Sciatic nerve (tissue), 2 donors: ENCODE results near the gene ITGA7. TPM values are rescaled to one million over a fixed set of nuclear protein-coding genes. Genes with fewer than 3 reads are reported as not detected.
A peak's percentile ranks its signal among the peaks of the same experiment; 100 is the strongest.

Source experiments
- ATAC-seq: fragments of 200-7000 bp; cut with Tn5 transposase; one replicate; pipeline ENCODE4 v1.9.1; 2020; ENCODE audit warnings: mild to moderate bottlenecking, moderate library complexity
- DNase-seq: peaks from one replicate; pipeline ENCODE4 v3.0.0-alpha.2; 2020; ENCODE audit warnings: low spot score
- intact Hi-C: fragments of 100-400 bp; cut with DNase I; formaldehyde crosslinking; loops from one replicate; pipeline ENCODE4 v1.14.2; 2022
- total RNA-seq: library from RNA; stranded (reverse); fragmentation: NEBNext Ultra II Directional; extraction: Animal tissue kit (Norgen Biotek cat#: 25700); gene quantifications from one replicate; pipeline ENCODE4 v1.2.1, GENCODE V29; 2021
- donor health status: DM: no; HTN: no; CAD: no.
- donor health status: DM: no; HTN: no; CAD: no.

ITGA7 gene
- total RNA-seq, 1 donor from 2014 or later: 307 TPM

- intact Hi-C loops: loop anchor here (10.0 kb wide), 1 partner anchor 46 kb away; no protein-coding TSS in a partner anchor
- no peak for DNase-seq
- peak; percentile 53 for ATAC-seq
Measured at GRCh38 chr12:55720894-55721444, 13.3 kb upstream of the ITGA7 start.

DNA sequence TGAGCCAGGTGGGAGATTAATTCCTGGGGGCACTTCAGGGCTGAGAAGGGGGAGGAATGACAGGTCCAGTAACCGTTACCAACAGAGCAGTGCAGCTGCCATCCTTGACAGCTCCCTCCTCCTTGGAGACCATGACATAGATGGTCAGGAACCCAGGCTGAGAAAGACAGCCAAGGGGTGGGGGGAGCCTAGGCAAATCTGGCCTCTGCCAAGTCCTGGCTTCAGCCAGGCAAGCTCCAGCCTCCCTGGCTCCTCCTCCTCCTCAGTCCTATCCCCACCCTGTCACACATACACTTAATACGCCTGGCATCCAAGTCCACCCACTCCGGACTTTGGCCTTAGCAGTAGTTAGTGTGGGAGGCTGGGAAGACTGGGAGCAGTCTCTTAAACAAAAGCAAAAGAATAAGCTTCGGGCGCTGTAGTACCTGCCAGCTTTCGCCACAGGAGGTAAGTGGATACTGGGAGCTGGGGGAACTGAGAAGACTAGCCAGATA is 12.4 kb upstream of the ITGA7 start, which contains the start of gene RDH5:
TSS of gene RDH5 (plus strand) at position 323 of the 494 bp plus-strand sequence. CDS start 792 bp downstream, outside the sequence.
- DNase-seq (no peak), ATAC-seq (peak; percentile 38)
- intact Hi-C loops: loop anchor here (10.0 kb wide), 1 partner anchor 45 kb away; no protein-coding TSS in a partner anchor

- DNase-seq (no peak), ATAC-seq (no peak)
- intact Hi-C loops: no loop called here
Measured at GRCh38 chr12:55719371-55719770, 11.7 kb upstream of the ITGA7 start.

GRCh38 chr12:55718624-55719275 is 11.0 kb upstream of the ITGA7 start:
- ATAC-seq: no peak
- intact Hi-C loops: no loop called here
- no peak for DNase-seq

DNA sequence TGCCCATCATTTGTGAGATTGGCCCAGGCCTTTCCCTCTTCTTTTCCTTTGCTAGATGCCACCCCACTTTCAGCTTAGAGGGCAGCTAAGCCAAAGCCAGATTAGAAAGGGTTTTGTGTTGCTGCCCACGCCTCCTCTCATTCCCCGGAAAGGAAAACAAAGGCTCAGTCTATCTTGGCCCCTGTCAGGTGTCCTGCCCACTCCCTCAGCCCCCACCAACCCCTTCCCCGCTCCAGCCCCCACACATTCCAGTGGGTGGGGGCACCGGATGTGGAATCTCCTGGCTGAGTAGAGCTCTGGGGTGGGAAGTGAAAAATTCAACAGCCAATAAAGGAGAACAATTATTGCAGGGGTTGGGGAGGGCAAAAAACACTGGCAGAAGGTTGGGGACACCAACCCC is 10.3 kb upstream of the ITGA7 start:
- intact Hi-C loops: no loop called here
- ATAC-seq (no peak), DNase-seq (no peak)

- intact Hi-C loops: no loop called here
- no peak for ATAC-seq
- DNase-seq: no peak
Measured at GRCh38 chr12:55717011-55718007, 9.6 kb upstream of the ITGA7 start.

DNA sequence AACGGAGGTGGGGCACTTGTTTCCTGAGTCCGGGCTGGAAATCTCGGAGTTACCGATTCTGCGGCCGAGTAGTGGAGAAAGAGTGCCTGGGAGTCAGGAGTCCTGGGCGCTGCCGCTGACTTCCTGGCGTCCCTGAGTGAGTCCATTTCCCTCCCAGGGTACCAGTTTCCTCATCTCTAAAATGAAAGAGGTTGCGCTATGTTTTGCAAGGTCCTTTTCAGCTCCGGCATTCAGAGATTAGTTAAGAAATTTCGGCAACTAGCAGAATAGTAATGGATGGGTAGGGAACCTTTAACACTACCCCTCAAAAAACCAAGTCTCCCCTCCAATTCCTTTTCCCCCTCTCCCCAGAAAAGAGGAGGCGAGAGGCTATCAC is 8.9 kb upstream of the ITGA7 start:
- intact Hi-C loops: no loop called here
- no peak for ATAC-seq

DNA sequence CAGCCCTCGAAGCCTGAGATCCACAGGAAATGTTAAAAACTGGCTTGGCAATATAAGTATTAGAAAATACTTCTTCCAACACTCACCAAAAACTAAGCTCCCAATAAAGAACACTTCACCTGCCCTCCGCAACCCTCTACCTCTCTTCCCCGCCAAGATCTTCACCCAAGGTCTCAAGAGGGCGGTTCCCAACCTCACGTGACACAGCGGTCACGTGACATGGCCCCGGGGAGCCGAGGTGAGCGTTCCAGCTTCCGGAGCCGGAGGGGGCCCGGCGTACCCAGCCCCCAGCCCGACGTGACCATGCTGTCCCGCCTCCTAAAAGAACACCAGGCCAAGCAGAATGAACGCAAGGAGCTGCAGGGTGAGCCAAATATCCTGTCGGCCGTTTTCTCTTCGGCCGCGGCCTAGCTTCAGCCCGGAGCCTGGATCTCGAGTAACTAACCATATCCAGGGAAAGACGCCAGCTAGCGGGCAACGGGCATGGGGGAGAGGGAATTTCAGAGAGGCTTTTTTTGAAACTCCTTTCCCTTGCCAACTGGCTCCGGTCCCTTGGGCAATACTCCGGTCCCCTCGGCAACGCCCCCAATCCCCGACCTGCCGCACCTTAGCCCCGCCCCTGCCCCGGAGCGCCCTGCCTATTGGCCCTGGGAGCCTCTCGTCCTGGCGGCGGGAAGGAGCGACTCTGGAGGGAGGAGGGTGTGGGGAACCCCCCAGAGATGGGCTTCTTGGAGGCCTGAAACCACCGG is 8.3 kb upstream of the ITGA7 start, which contains the start of gene BLOC1S1:
TSS of gene BLOC1S1 (plus strand) at position 214 of the 749 bp plus-strand sequence. CDS start at position 220, 6 bp downstream.
- peak; percentile 88 for ATAC-seq
- peak; percentile 96 for DNase-seq
- intact Hi-C loops: no loop called here

More for the DNA sequence above, 8.9 kb upstream of the ITGA7 start:
- no peak for DNase-seq

- ATAC-seq: no peak
- intact Hi-C loops: no loop called here
- no peak for DNase-seq
Measured at GRCh38 chr12:55715169-55715764, 7.6 kb upstream of the ITGA7 start.

DNA sequence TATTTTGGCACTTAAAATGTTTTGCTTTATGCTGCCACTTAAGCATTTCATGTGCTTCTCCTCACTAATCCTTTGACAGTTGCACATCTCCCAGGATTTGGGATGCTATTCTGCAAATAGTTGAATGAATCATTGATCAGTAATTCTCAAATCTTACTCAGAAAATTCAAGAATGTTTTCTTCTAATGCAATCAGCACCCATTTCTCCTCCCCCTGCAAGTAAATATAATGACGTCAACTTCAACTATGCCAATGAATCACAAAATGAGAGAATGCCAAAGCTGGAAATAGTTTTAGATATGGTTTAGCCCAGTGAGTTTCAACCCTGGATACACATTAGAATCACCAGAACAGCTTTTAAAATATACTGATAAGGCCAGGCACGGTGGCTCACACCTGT is 6.0 kb upstream of the ITGA7 start:
- no peak for ATAC-seq
- intact Hi-C loops: no loop called here
- no peak for DNase-seq

- ATAC-seq: no peak
- intact Hi-C loops: no loop called here
- no peak for DNase-seq
Measured at GRCh38 chr12:55712700-55713415, 5.2 kb upstream of the ITGA7 start.

GRCh38 chr12:55711786-55712553 is 4.3 kb upstream of the ITGA7 start:
- intact Hi-C loops: no loop called here
- DNase-seq: peak; percentile 82
- peak; percentile 7 for ATAC-seq

DNA sequence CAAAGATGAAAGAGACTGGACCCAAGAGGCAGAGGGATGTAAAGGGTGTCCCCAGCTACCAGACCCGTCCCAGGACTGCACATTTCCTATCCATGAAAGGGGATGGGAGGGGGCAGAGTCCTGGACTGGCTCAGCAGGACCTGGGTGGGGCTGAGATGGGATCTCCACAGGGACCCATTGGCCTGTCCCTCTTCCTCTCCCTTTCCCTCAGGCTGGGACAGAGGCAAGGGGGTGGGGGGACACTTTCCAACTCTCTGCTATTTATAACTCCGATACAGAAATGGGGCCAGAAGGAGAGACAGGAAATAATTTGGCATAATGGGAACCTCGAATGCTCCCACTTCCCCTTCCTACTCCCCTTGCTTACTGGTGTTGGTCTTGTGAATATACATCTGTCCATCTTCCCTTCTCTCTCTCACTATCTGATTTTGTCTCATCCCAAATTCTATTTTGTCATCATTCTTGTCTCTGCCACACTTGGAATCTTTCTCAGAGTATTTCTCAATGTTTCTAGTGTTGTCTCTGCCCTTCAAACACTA is 1.1 kb upstream of the ITGA7 start:
- ATAC-seq (peak; percentile 16), DNase-seq (no peak)
- intact Hi-C loops: no loop called here

DNA sequence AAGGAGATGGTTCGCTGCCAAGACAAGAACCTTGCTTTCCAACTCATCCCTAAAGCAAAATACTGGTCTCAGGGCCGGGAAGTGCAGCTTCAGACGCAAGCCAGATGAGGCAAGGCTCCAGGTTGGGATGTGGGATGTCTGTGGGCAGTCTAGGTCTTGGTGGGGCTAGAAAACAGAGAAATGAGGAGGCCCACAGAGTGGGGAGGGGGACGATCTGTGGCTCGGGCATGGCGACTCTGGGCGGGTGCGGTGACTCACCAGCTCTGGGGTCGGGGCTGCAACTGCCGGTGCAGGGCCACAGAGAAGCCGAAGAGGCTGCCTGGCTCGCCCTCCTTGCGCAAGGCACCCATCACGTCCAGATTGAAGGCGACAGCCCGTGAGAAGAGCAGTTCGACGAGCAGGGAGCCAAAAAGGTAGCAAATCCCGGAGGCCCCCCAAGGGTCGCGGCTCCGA is 459 bp downstream of the ITGA7 start:
- DNase-seq: no peak
- no peak for ATAC-seq
- intact Hi-C loops: no loop called here

- DNase-seq (no peak), ATAC-seq (no peak)
- intact Hi-C loops: no loop called here
Measured at GRCh38 chr12:55706568-55707218, 1.0 kb downstream of the ITGA7 start.

GRCh38 chr12:55705782-55706402 is 1.8 kb downstream of the ITGA7 start:
- DNase-seq (no peak), ATAC-seq (no peak)
- intact Hi-C loops: no loop called here
